Esophagus muscularis mucosa (tissue), 4 donors: Measurements from ENCODE around the gene EIF4E2. TPM values are rescaled to one million over a fixed set of nuclear protein-coding genes. Genes with fewer than 3 reads are reported as not detected.

Experiments
- DNase-seq: peaks from one replicate; pipeline ENCODE4 v3.0.0-alpha.2; 2017; ENCODE audit errors: extremely low spot score
- H3K27ac ChIP-seq, 4 donors: fragments of 200-600 bp; sonication (generic); replicated peaks in 1 of 4; 1 replicate in 3 of 4; 2 replicates in 1 of 4; pipeline ENCODE4 v1.5.1; 2016 to 2019; ENCODE audit warnings: mild to moderate bottlenecking in 1 of 4
- H3K27me3 ChIP-seq, 4 donors: fragments of 200-600 bp; sonication (generic); one replicate each; pipeline versions ENCODE4 v1.5.1 to v1.6.0; 2016 to 2019
- H3K36me3 ChIP-seq, 4 donors: fragments of 200-600 bp; sonication (generic); one replicate each; pipeline ENCODE4 v1.5.1; 2016 to 2019
- H3K4me1 ChIP-seq, 4 donors: fragments of 200-600 bp; sonication (generic); one replicate each; pipeline ENCODE4 v1.5.1; 2016 to 2019
- H3K4me3 ChIP-seq, 4 donors: fragments of 200-600 bp; sonication (generic); 1 replicate in 2 of 4; 2 replicates in 2 of 4; pipeline ENCODE4 v1.5.1; 2016 to 2019; ENCODE audit warnings: mild to moderate bottlenecking in 4 of 4, moderate library complexity in 1 of 4
- H3K9me3 ChIP-seq, 4 donors: fragments of 200-600 bp; sonication (generic); 1 replicate in 3 of 4; 2 replicates in 1 of 4; pipeline ENCODE4 v1.5.1; 2016 to 2019
- EP300 ChIP-seq: sonication (generic); formaldehyde crosslinking; IDR thresholded peaks from one replicate; pipeline ENCODE4 v1.6.1; 2017; ENCODE audit warnings: antibody characterized with exemption
- POLR2A ChIP-seq: fragments of 450-650 bp; IDR thresholded peaks from one replicate; pipeline ENCODE4 v1.6.1; 2017; ENCODE audit warnings: antibody characterized with exemption, moderate library complexity, mild to moderate bottlenecking, low read depth
- POLR2AphosphoS5 ChIP-seq, 2 donors: sonication (generic); formaldehyde crosslinking; IDR thresholded peaks; one replicate each; pipeline ENCODE4 v1.6.1; 2017; ENCODE audit warnings: antibody characterized with exemption in 2 of 2
- WGBS: methylation state at CpG from one replicate; pipeline ENCODE4 v1.1.5; 2018; 5-methylcytosine and 5-hydroxymethylcytosine counted together
- intact Hi-C: fragments of 100-400 bp; cut with DNase I; formaldehyde crosslinking; loops from one replicate; pipeline ENCODE4 v1.15.1; 2023
- total RNA-seq, 4 donors: library from RNA; depleted of rRNA; stranded (reverse); fragments of >200 nt; gene quantifications; one replicate each; pipeline versions ENCODE4 v1.1.0 to v1.2.1, GENCODE V29; 2016
- TF ChIP-seq, protein P1 (sequence below), 3 experiments: fragments of 200-600 bp in 2 of 3; fragments of 450-650 bp in 1 of 3; sonication (generic) in 2 of 3; IDR thresholded peaks; one replicate each; pipeline ENCODE4 v1.5.1; 2017 to 2019; ENCODE audit warnings: antibody characterized with exemption in 3 of 3, mild to moderate bottlenecking in 2 of 3, moderate library complexity in 1 of 3

Gene EIF4E2
- total RNA-seq, 4 donors from 2014 or later = 37.0 to 55.8 (median 44.2) TPM

DNA sequence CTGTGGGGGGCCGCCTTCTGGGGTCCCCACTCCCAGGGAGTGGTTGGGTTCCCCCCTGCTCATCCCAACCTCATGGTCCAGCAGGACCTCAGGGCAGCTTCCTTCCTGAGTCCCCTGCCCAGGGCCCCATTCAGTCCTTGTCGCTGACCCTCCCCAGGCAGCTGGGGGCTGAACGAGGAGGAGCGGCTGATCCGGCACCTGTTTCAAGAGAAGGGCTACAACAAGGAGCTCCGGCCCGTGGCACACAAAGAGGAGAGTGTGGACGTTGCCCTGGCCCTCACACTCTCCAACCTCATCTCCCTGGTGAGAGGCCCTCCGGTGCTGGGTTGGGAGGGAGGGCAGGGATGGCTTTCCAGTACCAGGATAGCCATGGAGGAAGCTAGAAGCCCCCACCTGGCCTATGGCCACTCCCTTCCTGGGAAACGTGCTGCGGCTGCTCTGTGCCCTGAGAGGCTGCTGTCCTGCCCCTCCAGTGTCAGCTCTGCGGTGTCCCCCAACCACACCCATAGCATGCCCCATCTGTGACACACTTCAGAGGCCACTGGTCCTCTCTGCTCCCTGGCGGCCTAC is 24.0 kb upstream of the EIF4E2 start:
- H3K27ac ChIP-seq = no peak overlapping the region
- intact Hi-C loops = loop anchor here (10.0 kb wide), 1 partner anchor 622 kb away; no protein-coding TSS in a partner anchor
- peaks cover 31 to 43% (median 38%) of the 10 kb centered on the region in 4 donors for H3K4me1 ChIP-seq
- H3K27me3 ChIP-seq = peaks cover 6 to 67% (median 43%) of the 10 kb centered on the region in 4 donors
- no peak for DNase-seq
- 100% methylated on average over 1 of the region's 13 CpGs for WGBS
- TF ChIP-seq POLR2A = no peak
- TF ChIP-seq, protein P1, sequence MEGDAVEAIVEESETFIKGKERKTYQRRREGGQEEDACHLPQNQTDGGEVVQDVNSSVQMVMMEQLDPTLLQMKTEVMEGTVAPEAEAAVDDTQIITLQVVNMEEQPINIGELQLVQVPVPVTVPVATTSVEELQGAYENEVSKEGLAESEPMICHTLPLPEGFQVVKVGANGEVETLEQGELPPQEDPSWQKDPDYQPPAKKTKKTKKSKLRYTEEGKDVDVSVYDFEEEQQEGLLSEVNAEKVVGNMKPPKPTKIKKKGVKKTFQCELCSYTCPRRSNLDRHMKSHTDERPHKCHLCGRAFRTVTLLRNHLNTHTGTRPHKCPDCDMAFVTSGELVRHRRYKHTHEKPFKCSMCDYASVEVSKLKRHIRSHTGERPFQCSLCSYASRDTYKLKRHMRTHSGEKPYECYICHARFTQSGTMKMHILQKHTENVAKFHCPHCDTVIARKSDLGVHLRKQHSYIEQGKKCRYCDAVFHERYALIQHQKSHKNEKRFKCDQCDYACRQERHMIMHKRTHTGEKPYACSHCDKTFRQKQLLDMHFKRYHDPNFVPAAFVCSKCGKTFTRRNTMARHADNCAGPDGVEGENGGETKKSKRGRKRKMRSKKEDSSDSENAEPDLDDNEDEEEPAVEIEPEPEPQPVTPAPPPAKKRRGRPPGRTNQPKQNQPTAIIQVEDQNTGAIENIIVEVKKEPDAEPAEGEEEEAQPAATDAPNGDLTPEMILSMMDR (IDR thresholded peaks at IDR 0.05) = no peak
- no peak for TF ChIP-seq POLR2AphosphoS5 (IDR thresholded peaks at IDR 0.05)
- H3K4me3 ChIP-seq = no peak overlapping the region
- H3K36me3 ChIP-seq = no peaks in the 10 kb centered on the region
- H3K9me3 ChIP-seq = no peaks in the 10 kb centered on the region

DNA sequence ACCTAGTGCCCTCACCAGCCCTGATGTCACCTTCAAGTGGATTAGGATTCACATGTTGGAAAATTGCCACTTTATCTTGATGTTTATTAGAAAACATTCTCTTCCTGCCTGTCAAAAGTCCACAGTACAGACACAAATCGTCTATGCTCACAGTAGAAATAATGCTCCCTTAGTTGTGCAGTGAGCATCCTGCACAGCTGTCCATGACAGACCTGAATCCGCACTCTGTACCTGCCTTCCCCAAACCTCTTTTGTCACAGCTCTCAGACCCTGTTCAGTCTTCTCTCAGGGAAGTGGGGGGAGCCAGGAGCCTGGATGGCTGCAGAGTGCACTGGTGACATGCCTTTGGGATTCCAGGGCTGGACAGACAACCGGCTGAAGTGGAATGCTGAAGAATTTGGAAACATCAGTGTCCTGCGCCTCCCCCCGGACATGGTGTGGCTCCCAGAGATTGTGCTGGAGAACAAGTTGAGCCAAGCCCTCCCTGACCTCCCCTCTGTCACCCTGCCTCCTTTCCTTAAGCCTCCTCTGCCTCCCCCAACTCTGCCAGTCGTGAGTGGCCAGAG is 22.5 kb upstream of the EIF4E2 start:
- Histone ChIP-seq H3K36me3 (no peaks in the 10 kb centered on the region), H3K4me3 (no peak overlapping the region), H3K4me1 (peaks cover 20 to 28% (median 25%) of the 10 kb centered on the region in 4 donors), H3K9me3 (no peaks in the 10 kb centered on the region), H3K27ac (no peak overlapping the region), H3K27me3 (peaks cover 0 to 52% (median 27%) of the 10 kb centered on the region in 4 donors)
- DNase-seq = no peak
- intact Hi-C loops = loop anchor here (10.0 kb wide), 1 partner anchor 623 kb away; no protein-coding TSS in a partner anchor
- no peak for TF ChIP-seq POLR2A
- TF ChIP-seq EP300 = no peak
- TF ChIP-seq POLR2AphosphoS5 (IDR thresholded peaks at IDR 0.05) = no peak
- TF ChIP-seq, protein P1 (IDR thresholded peaks at IDR 0.05) = no peak
- WGBS = 82% methylated on average over 5 of the region's 6 CpGs

DNA sequence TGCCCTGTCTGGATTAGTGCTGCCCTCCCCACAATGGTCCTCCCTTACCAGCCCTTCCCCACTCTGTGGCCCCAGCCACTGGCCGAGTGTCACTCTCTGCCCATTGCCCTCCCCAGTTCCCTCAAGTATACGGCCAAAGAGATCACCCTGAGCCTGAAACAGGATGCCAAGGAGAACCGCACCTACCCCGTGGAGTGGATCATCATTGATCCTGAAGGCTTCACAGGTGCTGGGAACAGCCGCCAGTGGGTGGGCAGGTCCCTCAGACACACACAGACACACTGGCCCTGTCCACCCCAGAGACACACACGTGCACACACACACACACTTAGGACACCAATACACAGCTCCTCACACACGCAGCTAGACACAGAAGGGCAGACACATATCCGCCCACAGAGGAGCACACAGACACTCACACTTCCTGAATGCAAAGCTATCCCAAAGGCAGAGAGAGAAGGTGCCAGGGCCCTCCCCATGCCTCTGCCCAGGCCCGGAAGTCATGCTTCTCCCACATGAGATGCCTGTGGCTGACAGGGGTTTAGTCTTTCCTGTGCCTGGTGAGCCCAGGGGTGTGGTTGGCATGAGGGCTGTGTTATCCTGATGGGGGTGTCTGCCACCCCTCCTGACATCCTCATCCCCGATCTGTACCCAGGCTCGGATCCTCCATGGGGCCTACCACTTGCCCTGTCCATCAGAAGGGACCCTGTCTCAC is 21.6 kb upstream of the EIF4E2 start:
- Histone ChIP-seq H3K4me1 (peaks cover 17 to 19% (median 18%) of the 10 kb centered on the region in 4 donors), H3K27ac (no peak overlapping the region), H3K9me3 (no peaks in the 10 kb centered on the region), H3K27me3 (peaks cover 0 to 44% (median 18%) of the 10 kb centered on the region in 4 donors), H3K4me3 (no peak overlapping the region), H3K36me3 (no peaks in the 10 kb centered on the region)
- TF ChIP-seq, protein P1 (IDR thresholded peaks at IDR 0.05) = no peak
- no peak for TF ChIP-seq EP300
- no peak for TF ChIP-seq POLR2AphosphoS5 (IDR thresholded peaks at IDR 0.05)
- no peak for TF ChIP-seq POLR2A
- DNase-seq = no peak
- intact Hi-C loops = loop anchor here (10.0 kb wide), 1 partner anchor 624 kb away; no protein-coding TSS in a partner anchor
- WGBS = 63% methylated on average over 7 of the region's 11 CpGs

DNA sequence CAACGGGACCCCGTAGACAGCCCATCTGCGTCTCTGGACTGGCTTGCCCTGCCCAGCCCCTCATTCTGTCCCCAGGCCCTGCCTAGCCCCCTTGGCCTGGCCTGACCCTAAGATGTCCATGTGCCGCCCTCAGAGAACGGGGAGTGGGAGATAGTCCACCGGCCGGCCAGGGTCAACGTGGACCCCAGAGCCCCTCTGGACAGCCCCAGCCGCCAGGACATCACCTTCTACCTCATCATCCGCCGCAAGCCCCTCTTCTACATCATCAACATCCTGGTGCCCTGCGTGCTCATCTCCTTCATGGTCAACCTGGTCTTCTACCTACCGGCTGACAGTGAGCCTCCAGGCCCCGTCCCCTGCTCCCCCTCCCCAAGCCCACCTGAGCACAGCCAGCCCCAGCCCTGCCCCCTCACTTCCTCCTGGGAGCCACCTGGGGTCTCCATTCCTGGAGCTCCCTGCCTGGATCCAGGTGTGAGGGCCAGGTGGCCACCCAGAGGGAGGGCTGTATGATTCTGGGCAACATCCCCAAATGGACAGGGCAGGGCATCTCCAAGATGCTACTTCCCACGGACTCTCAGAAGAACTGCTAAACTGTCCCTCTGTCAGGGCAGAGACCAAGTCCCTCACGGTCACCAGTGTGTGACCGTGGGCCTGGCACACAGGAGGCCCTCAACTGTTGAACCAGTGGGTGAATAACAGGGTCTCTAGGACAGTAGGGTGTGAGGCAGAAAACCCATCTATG is 20.5 kb upstream of the EIF4E2 start:
- intact Hi-C loops = loop anchor here (10.0 kb wide), 1 partner anchor 625 kb away; no protein-coding TSS in a partner anchor
- Histone ChIP-seq H3K4me1 (peaks cover 9 to 10% (median 9%) of the 10 kb centered on the region in 4 donors), H3K27me3 (peaks cover 0 to 44% (median 7%) of the 10 kb centered on the region in 4 donors), H3K27ac (no peak overlapping the region), H3K36me3 (no peaks in the 10 kb centered on the region), H3K4me3 (no peak overlapping the region), H3K9me3 (no peaks in the 10 kb centered on the region)
- TF ChIP-seq, protein P1 (IDR thresholded peaks at IDR 0.05) = no peak
- no peak for TF ChIP-seq EP300
- no peak for TF ChIP-seq POLR2AphosphoS5 (IDR thresholded peaks at IDR 0.05)
- TF ChIP-seq POLR2A = no peak
- 85% methylated on average over 17 of the region's 17 CpGs for WGBS
- DNase-seq = no peak
